ENCODE results near the gene NPC1.

GRCh38 chr18:23551978-23552377, 34.3 kb downstream of the NPC1 start:
- TF ChIP-seq CTCF (IDR thresholded peaks at IDR 0.05; ENCODE audit: low read depth, low read length) = no peak
- TF ChIP-seq POLR2A (IDR thresholded peaks at IDR 0.05; ENCODE audit: extremely low read depth, insufficient read length) = no peak
- TF ChIP-seq MYC (IDR thresholded peaks at IDR 0.05; ENCODE audit: low read depth, low read length) = no peak
- TF ChIP-seq MAX (IDR thresholded peaks at IDR 0.05; ENCODE audit: low read depth, low read length) = no peak
